Mesothelial cell of epicardium (in vitro differentiated cells): ENCODE measurements around the gene ASXL1. TPM values are rescaled to one million over a fixed set of nuclear protein-coding genes. Genes with fewer than 3 reads are reported as not detected.
A peak's percentile ranks its signal among the peaks of the same experiment; 100 is the strongest.

Experiments used
- DNase-seq, 2 experiments: peaks; one replicate each; pipeline ENCODE4 v3.0.0; 2021; ENCODE audit warnings: low spot score in 2 of 2; ENCODE audit not compliant: unreplicated experiment in 2 of 2
- H3K27ac Mint-ChIP-seq: 2 replicates; pipeline ENCODE4 v1.8.0; 2021; ENCODE audit warnings: mixed read lengths
- H3K27me3 Mint-ChIP-seq: 2 replicates; pipeline ENCODE4 v1.8.0; 2021; ENCODE audit warnings: low read depth, mixed read lengths
- H3K36me3 Mint-ChIP-seq: 2 replicates; pipeline ENCODE4 v1.8.0; 2021; ENCODE audit warnings: mixed read lengths
- H3K4me1 Mint-ChIP-seq: 2 replicates; pipeline ENCODE4 v1.8.0; 2021; ENCODE audit warnings: mixed read lengths
- H3K4me3 Mint-ChIP-seq: 2 replicates; pipeline ENCODE4 v1.8.0; 2021; ENCODE audit warnings: mild to moderate bottlenecking, moderate library complexity, mixed read lengths
- H3K9me3 Mint-ChIP-seq: 2 replicates; pipeline ENCODE4 v1.8.0; 2021; ENCODE audit warnings: mixed read lengths
- CTCF ChIP-seq: fragments of 200-600 bp; sonication (generic); IDR thresholded peaks from one replicate; pipeline ENCODE4 v1.5.0; 2021; ENCODE audit warnings: antibody characterized with exemption; ENCODE audit not compliant: unreplicated experiment
- total RNA-seq: library from RNA; stranded (reverse); gene quantifications from 3 replicates; pipeline ENCODE4 v1.2.1, GENCODE V29; 2021

The ASXL1 gene
- total RNA-seq, 1 donor from 2014 or later, result 182 TPM

DNA sequence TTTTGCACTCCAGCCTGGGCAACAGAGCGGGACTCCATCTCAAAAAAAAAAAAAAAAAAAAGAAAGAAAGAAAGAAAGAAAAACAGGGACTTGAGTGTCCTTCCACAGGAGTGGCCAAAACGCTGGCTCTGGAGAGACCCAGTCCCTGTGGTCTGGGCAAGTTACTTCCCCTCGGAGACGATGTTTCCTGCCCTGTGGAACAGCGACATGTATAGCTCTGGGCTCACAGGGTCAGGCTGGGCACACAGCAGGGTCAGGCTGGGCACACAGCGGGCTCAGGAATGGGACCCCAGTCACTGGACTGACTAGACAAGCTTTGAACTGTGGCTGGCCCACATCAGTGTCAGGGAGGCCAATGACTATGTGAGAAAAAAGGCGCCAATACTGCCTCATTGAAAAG is 110.7 kb downstream of the ASXL1 start:
- H3K4me1 Mint-ChIP-seq, result peaks cover 30% of the 10 kb centered on the region
- no peaks in the 10 kb centered on the region for H3K27me3 Mint-ChIP-seq
- DNase-seq, result no peak
- TF ChIP-seq CTCF, result no peak
- no peak overlapping the region for H3K4me3 Mint-ChIP-seq
- H3K27ac Mint-ChIP-seq, result peak overlapping the region; percentile 67
- H3K36me3 Mint-ChIP-seq, result peaks cover 10% of the 10 kb centered on the region
- H3K9me3 Mint-ChIP-seq, result no peaks in the 10 kb centered on the region

GRCh38 chr20:32470025-32470861 is 112.1 kb downstream of the ASXL1 start:
- Mint-ChIP-seq H3K4me1 (peaks cover 33% of the 10 kb centered on the region), H3K36me3 (peaks cover 10% of the 10 kb centered on the region), H3K27ac (peak overlapping the region; percentile 91), H3K9me3 (no peaks in the 10 kb centered on the region), H3K27me3 (no peaks in the 10 kb centered on the region), H3K4me3 (no peak overlapping the region)
- TF ChIP-seq CTCF, result peak; percentile 20
- DNase-seq, result peak in 1 of 2 experiments; percentile 36

- no peak for TF ChIP-seq CTCF
- H3K9me3 Mint-ChIP-seq, result no peaks in the 10 kb centered on the region
- H3K4me3 Mint-ChIP-seq, result no peak overlapping the region
- H3K27ac Mint-ChIP-seq, result peak overlapping the region; percentile 91
- DNase-seq, result peak in 1 of 2 experiments; percentile 36
- H3K27me3 Mint-ChIP-seq, result no peaks in the 10 kb centered on the region
- peaks cover 39% of the 10 kb centered on the region for H3K4me1 Mint-ChIP-seq
- peaks cover 10% of the 10 kb centered on the region for H3K36me3 Mint-ChIP-seq
Measured at GRCh38 chr20:32470940-32471339, 112.8 kb downstream of the ASXL1 start.

DNA sequence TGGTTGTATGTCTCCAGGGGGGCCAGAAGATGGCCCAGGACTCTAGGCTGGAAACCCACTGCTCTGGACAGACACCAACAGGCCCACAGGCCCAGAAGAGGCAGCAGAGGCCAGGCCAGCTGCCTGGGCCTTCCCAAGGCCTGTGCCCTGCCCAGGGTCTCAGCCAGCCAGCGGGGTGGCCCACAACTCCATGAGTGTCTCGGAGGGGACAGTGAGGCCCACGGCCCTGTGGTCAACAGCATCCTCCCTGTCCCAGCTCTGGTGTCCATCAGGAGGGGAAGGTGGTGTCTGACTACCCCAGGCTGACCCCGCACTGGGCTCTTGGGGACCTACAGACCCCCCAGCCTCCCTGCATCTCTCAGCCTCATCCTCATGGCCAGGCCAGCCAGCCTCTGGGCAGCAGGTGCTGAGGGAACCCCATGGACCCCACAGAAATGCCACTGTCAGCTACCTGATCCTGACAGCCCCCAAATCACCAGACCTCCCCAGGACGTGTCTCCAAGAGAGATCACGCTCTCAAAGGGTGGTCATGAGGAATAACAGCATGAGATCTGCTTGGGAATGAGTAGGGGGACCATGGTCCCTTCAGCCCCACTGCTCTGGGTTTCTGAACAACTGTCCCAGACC is 114.6 kb downstream of the ASXL1 start:
- peak in 1 of 2 experiments; percentile 36 for DNase-seq
- H3K36me3 Mint-ChIP-seq, result peaks cover 7% of the 10 kb centered on the region
- H3K27ac Mint-ChIP-seq, result peak overlapping the region; percentile 71
- no peak for TF ChIP-seq CTCF
- H3K4me3 Mint-ChIP-seq, result no peak overlapping the region
- no peaks in the 10 kb centered on the region for H3K27me3 Mint-ChIP-seq
- peaks cover 56% of the 10 kb centered on the region for H3K4me1 Mint-ChIP-seq
- no peaks in the 10 kb centered on the region for H3K9me3 Mint-ChIP-seq

DNA sequence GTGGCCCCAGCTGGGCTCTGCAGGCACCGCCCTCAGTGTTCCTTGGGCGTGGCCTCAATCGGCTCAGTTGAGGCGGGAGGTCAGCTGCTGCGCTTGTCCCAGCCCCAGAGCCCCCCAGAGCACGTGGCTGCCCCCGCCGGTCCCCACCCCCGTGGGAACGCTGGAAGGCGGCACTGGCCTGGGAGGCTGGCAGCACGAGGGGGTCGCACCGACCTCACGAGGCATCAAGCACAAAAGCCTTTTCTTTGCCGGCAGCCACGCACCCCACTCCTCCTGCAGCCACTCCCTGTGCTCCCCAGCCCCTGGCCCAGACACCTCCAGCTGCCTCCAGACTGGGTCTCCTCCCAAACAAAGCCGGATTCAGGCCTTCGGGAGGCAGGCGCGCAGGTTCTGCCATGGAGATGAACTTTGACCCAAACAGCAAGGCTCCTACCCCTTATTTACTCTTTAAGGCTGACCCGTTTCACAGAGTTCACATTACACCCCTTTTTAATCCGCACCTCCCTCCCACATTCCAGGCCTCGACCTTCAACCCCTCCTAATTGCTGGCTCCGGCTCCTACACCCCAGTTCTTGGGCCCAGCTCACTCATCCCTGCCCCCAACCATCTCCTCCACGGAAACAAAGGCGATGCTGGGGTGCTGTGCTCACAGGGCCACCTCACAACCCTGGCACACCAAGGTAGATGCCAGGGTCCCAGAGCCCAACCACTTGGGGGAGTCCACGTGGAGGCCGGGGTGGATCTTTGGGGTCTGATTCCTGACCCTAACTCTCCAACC is 115.3 kb downstream of the ASXL1 start:
- no peak for TF ChIP-seq CTCF
- Mint-ChIP-seq H3K27ac (peak overlapping the region; percentile 92), H3K36me3 (peaks cover 7% of the 10 kb centered on the region), H3K4me3 (peak overlapping the region; percentile 62), H3K9me3 (no peaks in the 10 kb centered on the region), H3K4me1 (peaks cover 62% of the 10 kb centered on the region), H3K27me3 (no peaks in the 10 kb centered on the region)
- DNase-seq, result peak in 1 of 2 experiments; percentile 37
